ENCODE results near the gene ZNF787. TPM values are rescaled to one million over a fixed set of nuclear protein-coding genes. Genes with fewer than 3 reads are reported as not detected.
A peak's percentile ranks its signal among the peaks of the same experiment; 100 is the strongest.

The ZNF787 gene
- total and polyA plus RNA-seq, 2 of the 13 experiments (the other 11 are each of a cell fraction or from before 2014, with no cell fraction given), result 15.1 to 42.8 TPM

- POLR2A ChIA-PET, result interaction anchor here (0.6 to 3.7 kb wide), 5 partner anchors 9 to 22 kb away, joined by 3 to 113 read pairs (median 11); partner anchors contain the start of gene ZNF444
- TF ChIP-seq NR2F1 (CRISPR knock-in tag; IDR thresholded peaks at IDR 0.05) (no peak), ZNF121 (CRISPR knock-in tag; IDR thresholded peaks at IDR 0.05) (no peak), ZNF670 (CRISPR knock-in tag; IDR thresholded peaks at IDR 0.05; ENCODE audit: borderline replicate concordance) (no peak), NFE2L1 (CRISPR knock-in tag; IDR thresholded peaks at IDR 0.05; ENCODE audit: borderline replicate concordance) (no peak), TEAD3 (CRISPR knock-in tag; optimal IDR thresholded peaks at IDR 0.05; ENCODE audit: borderline replicate concordance) (no peak), ASH2L (IDR thresholded peaks at IDR 0.05; ENCODE audit: insufficient read length, low read depth, low read length) (no peak), FLYWCH1 (CRISPR knock-in tag; IDR thresholded peaks at IDR 0.05) (no peak), HNRNPK (IDR thresholded peaks at IDR 0.05; ENCODE audit: low read depth, low read length, poor library complexity, severe bottlenecking) (no peak), FOXJ3 (CRISPR knock-in tag; IDR thresholded peaks at IDR 0.05; ENCODE audit: borderline replicate concordance) (no peak), ZXDC (CRISPR knock-in tag; IDR thresholded peaks at IDR 0.05) (no peak), ARID4A (CRISPR knock-in tag; IDR thresholded peaks at IDR 0.05; ENCODE audit: borderline replicate concordance) (no peak), PCBP1 (IDR thresholded peaks at IDR 0.05; ENCODE audit: borderline replicate concordance, low read depth, low read length) (no peak), ZNF317 (CRISPR knock-in tag; IDR thresholded peaks at IDR 0.05) (no peak), JDP2 (CRISPR knock-in tag; IDR thresholded peaks at IDR 0.05; ENCODE audit: borderline replicate concordance) (no peak), KLF13 (CRISPR knock-in tag; IDR thresholded peaks at IDR 0.05) (no peak), LBX2 (CRISPR knock-in tag; IDR thresholded peaks at IDR 0.05; ENCODE audit: borderline replicate concordance) (no peak), NRL (CRISPR knock-in tag; IDR thresholded peaks at IDR 0.05; ENCODE audit: borderline replicate concordance) (peak; percentile 17; the same call in 1 of the 2 replicates)
Observed at GRCh38 chr19:56120002-56120370, 1.1 kb downstream of the ZNF787 start.

More at GRCh38 chr19:56120002-56120370, 1.1 kb downstream of the ZNF787 start:
- Histone ChIP-seq H3K27me3 (ENCODE audit: control insufficient read depth in 1 of 2, insufficient read depth in 2 of 2, low read length in 2 of 2) (no peaks in the 10 kb centered on the region; a peak in 1 of 5 replicates), H3K79me2 (ENCODE audit: insufficient read depth, low read length) (peaks cover 47% of the 10 kb centered on the region), H4K20me1 (ENCODE audit: insufficient read depth, low read length) (peaks cover 47% of the 10 kb centered on the region), H3K27ac (ENCODE audit: extremely low read length, insufficient read depth, low read length) (peak overlapping the region; percentile 99), H3K4me2 (ENCODE audit: low read depth, low read length) (peak overlapping the region; percentile 95), H3K4me3 (replicated peaks in 1 of 3; ENCODE audit: insufficient read depth in 1 of 3, low read depth in 2 of 3, low read length in 3 of 3) (peak overlapping the region; percentile 69 to 90 (median 83)), H3K36me3 (replicated peaks in 1 of 2; ENCODE audit: control insufficient read depth in 1 of 2, insufficient read depth in 2 of 2, low read length in 2 of 2) (peaks cover 8 to 16% of the 10 kb centered on the region in 2 experiments), H2AFZ (ENCODE audit: low read length) (no peak overlapping the region), H3K9ac (ENCODE audit: insufficient read depth, low read depth, low read length) (peak overlapping the region; percentile 91), H3K4me1 (ENCODE audit: insufficient read depth, low read length) (peaks cover 52% of the 10 kb centered on the region), H3K9me3 (ENCODE audit: low read length) (no peaks in the 10 kb centered on the region)
- BruUV-seq (replicated peaks), result TSS peak; percentile 48
- no peak for DNase-seq (ENCODE audit: low spot score)
- WGBS (ENCODE audit: low lambda C conversion rate), result 0% methylated on average over 5 of the region's 8 CpGs
- ATAC-seq, result peak; percentile 4
- CTCF ChIA-PET (ENCODE audit: low intra/inter-chr PET ratio, low total read pairs), result interaction anchor here (1.5 kb wide), 1 partner anchor 15 kb away, joined by 4 read pairs; no protein-coding TSS in a partner anchor
- in situ Hi-C loops (cut with HindIII; ENCODE audit: extremely low pct_ligation_motif_present, low pct_unique_long_range_greater_than_20kb) (no loop called here), intact Hi-C loops (cut with micrococcal nuclease; ENCODE audit: unreplicated experiment) (loop anchor here (5.0 kb wide), 1 partner anchor 197 kb away; no protein-coding TSS in a partner anchor)
- no peak for FAIRE-seq

Measured in HepG2 (cell line).